Activated naive CD8-positive, alpha-beta T cell treated with anti-CD3 and anti-CD28 coated beads, Interleukin-2, amount 10 ng/mL, durations not matched to agents 7 days and 5 days (primary cell): ENCODE data around the gene CNKSR2. TPM values are rescaled to one million over a fixed set of nuclear protein-coding genes. Genes with fewer than 3 reads are reported as not detected.

Experiments used
- ATAC-seq: fragments of 150-1000 bp; cut with Tn5 transposase; one replicate; pipeline ENCODE4 v1.10.0; 2021; ENCODE audit warnings: low read depth, moderate library complexity
- POLR2A ChIA-PET: fragments of 350-600 bp; sonication (Branson Sonifier 250); formaldehyde crosslinking; loops from one replicate; lab custom pipeline; 2021; ENCODE audit warnings: antibody characterized with exemption; lab: Charles Lee
- DNase-seq: peaks from one replicate; pipeline ENCODE4 v3.0.0; 2021
- H3K27ac Mint-ChIP-seq: one replicate; pipeline ENCODE4 v1.8.0; 2022; ENCODE audit warnings: mild to moderate bottlenecking, mixed read lengths
- H3K27me3 Mint-ChIP-seq: one replicate; pipeline ENCODE4 v1.8.0; 2022; ENCODE audit warnings: mild to moderate bottlenecking, moderate library complexity, mixed read lengths
- H3K36me3 Mint-ChIP-seq: one replicate; pipeline ENCODE4 v1.8.0; 2021; ENCODE audit warnings: mild to moderate bottlenecking, mixed read lengths
- H3K4me1 Mint-ChIP-seq: one replicate; pipeline ENCODE4 v1.8.0; 2021; ENCODE audit warnings: mixed read lengths
- H3K4me3 Mint-ChIP-seq: one replicate; pipeline ENCODE4 v1.8.0; 2022; ENCODE audit warnings: mild to moderate bottlenecking, moderate library complexity, mixed read lengths
- H3K9me3 Mint-ChIP-seq: one replicate; pipeline ENCODE4 v1.8.0; 2021; ENCODE audit warnings: mixed read lengths
- total RNA-seq, 2 experiments: library from RNA; stranded (reverse); gene quantifications; one replicate each; pipeline ENCODE4 v1.2.3, GENCODE V29; 2021

The CNKSR2 gene
- total RNA-seq: 1 to 10 TPM; 9.0 to 9.2 TPM

DNA sequence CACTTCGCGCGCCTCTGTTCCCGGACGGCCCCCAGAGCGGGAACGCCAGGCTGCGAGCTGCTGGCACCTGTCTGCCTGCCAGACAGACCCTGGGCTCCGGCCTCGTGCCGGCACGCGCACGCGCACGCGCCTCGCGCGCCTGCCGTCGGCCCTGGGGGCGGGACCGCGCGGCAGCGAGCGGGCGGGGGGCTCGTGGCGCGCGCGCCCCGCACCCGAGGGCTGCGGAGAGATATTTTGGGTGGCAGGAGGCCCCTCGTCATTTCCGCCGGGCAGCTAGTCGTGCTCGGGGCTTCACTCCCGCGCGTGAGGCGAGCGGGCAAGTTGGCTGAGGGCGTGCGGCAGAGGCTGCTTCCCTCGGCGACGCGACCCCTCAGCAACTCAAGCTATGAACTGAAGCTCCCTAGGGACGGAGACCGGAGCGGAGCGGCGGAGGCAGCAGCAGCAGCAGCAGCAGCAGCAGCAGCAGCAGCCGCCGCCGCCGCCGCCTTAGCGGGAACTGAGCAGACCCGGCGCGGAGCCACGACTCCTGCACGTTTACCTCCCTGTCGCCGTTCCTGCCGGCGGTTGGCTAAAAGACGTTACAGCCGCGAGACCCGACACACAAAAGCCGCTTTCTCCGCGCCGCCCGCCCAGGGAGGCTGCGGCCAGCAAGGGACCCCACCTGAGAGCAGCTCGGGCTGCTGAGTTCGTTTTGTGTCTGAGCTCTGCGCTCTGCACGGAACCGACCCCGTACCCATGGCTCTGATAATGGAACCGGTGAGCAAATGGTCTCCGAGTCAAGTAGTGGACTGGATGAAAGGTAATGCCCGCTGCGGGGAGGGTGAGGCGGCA lies at the start of gene CNKSR2:
Gene CNKSR2 (plus strand): TSS at position 256 of the 831 bp plus-strand sequence. CDS start 480 bp downstream, at position 736.
- Mint-ChIP-seq H3K36me3 (no peaks in the 10 kb centered on the region), H3K4me1 (peaks cover 15% of the 10 kb centered on the region), H3K4me3 (peak within 1 kb of the TSS; percentile 91), H3K9me3 (no peaks in the 10 kb centered on the region), H3K27me3 (no peaks in the 10 kb centered on the region), H3K27ac (peak within 1 kb of the TSS; percentile 87)
- POLR2A ChIA-PET: interaction anchor here (0.7 to 1.3 kb wide), 4 partner anchors 10 to 284 kb away, joined by 3 to 5 read pairs (median 3); partner anchors contain the start of gene KLHL34
- peak; percentile 78 for DNase-seq
- ATAC-seq: peak; percentile 76

GRCh38 chrX:21354725-21355124 lies 19.5 kb upstream of the CNKSR2 start:
- Mint-ChIP-seq H3K27me3 (peaks cover 2% of the 10 kb centered on the region), H3K27ac (no peak overlapping the region), H3K4me1 (no peaks in the 10 kb centered on the region), H3K9me3 (peaks cover 5% of the 10 kb centered on the region), H3K36me3 (peaks cover 1% of the 10 kb centered on the region), H3K4me3 (no peak overlapping the region)
- ATAC-seq: no peak
- no peak for DNase-seq
- POLR2A ChIA-PET: no interaction called here

GRCh38 chrX:21355831-21356230 lies 18.4 kb upstream of the CNKSR2 start:
- peaks cover 1% of the 10 kb centered on the region for H3K36me3 Mint-ChIP-seq
- H3K4me1 Mint-ChIP-seq: no peaks in the 10 kb centered on the region
- H3K27me3 Mint-ChIP-seq: no peaks in the 10 kb centered on the region
- no peak overlapping the region for H3K4me3 Mint-ChIP-seq
- H3K27ac Mint-ChIP-seq: no peak overlapping the region
- ATAC-seq (no peak), DNase-seq (no peak)
- H3K9me3 Mint-ChIP-seq: peaks cover 3% of the 10 kb centered on the region
- POLR2A ChIA-PET: no interaction called here

GRCh38 chrX:21369613-21370012 lies 4.6 kb upstream of the CNKSR2 start:
- ATAC-seq: no peak
- Mint-ChIP-seq H3K27ac (no peak overlapping the region), H3K4me3 (no peak overlapping the region), H3K27me3 (no peaks in the 10 kb centered on the region), H3K36me3 (no peaks in the 10 kb centered on the region), H3K9me3 (no peaks in the 10 kb centered on the region), H3K4me1 (no peaks in the 10 kb centered on the region)
- DNase-seq: no peak
- POLR2A ChIA-PET: no interaction called here

GRCh38 chrX:21373001-21373400 lies 1.2 kb upstream of the CNKSR2 start:
- H3K4me3 Mint-ChIP-seq: peak overlapping the region; percentile 72
- no peak overlapping the region for H3K27ac Mint-ChIP-seq
- POLR2A ChIA-PET: no interaction called here
- no peaks in the 10 kb centered on the region for H3K27me3 Mint-ChIP-seq
- H3K4me1 Mint-ChIP-seq: peaks cover 10% of the 10 kb centered on the region
- no peak for DNase-seq
- no peaks in the 10 kb centered on the region for H3K36me3 Mint-ChIP-seq
- ATAC-seq: no peak
- no peaks in the 10 kb centered on the region for H3K9me3 Mint-ChIP-seq

GRCh38 chrX:21373637-21374162 lies 518 bp upstream of the CNKSR2 start:
- DNase-seq (peak; percentile 48), ATAC-seq (peak; percentile 46)
- Mint-ChIP-seq H3K9me3 (no peaks in the 10 kb centered on the region), H3K27me3 (no peaks in the 10 kb centered on the region), H3K4me1 (peaks cover 10% of the 10 kb centered on the region), H3K36me3 (no peaks in the 10 kb centered on the region), H3K27ac (peak overlapping the region; percentile 76), H3K4me3 (peak overlapping the region; percentile 79)
- POLR2A ChIA-PET: interaction anchor here (1.1 to 1.2 kb wide), 2 partner anchors 11 to 284 kb away, joined by 3 read pairs; partner anchors contain the start of gene KLHL34

DNA sequence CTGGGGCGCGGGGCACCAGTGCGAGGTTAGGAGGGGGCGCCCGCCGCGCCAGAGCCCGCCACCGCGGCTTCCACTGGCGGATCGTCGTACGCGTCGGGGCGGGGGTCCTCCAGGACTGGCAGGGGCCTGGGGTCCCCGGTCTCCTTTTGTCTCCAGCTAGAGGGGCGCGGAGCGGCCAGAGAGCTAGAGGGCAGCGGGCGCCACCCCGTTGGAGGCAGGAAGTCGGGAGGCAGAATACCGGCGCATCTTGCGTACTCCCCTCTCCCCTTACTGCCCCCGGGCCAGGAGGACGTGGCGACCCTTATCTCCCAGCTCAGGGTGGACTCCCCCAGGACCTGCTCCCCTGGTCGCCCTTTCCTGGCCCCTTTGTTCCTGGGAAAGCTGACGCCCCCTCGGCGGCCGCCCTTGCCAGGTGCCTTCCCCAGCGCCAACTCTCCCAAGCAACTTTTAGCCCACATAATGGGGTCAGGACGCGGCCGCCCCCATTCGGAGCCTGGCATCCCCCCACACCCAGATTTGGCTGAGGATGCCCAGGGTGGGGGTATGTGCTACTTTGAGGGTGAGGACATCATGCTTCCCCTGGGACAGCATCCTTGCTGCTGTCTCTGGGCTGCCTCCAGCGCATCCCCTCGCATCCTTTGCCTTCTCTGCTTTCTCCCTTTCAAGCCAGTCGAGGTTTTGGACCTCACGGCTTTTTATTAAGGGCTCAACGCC lies 933 bp downstream of the CNKSR2 start:
- Mint-ChIP-seq H3K4me1 (peaks cover 17% of the 10 kb centered on the region), H3K27me3 (no peaks in the 10 kb centered on the region), H3K27ac (peak overlapping the region; percentile 87), H3K4me3 (peak overlapping the region; percentile 91), H3K9me3 (no peaks in the 10 kb centered on the region), H3K36me3 (no peaks in the 10 kb centered on the region)
- POLR2A ChIA-PET: interaction anchor here (0.7 to 1.3 kb wide), 4 partner anchors 9 to 283 kb away, joined by 3 to 5 read pairs (median 3); partner anchors contain the start of gene KLHL34
- peak; percentile 16 for ATAC-seq
- DNase-seq: peak; percentile 41

DNA sequence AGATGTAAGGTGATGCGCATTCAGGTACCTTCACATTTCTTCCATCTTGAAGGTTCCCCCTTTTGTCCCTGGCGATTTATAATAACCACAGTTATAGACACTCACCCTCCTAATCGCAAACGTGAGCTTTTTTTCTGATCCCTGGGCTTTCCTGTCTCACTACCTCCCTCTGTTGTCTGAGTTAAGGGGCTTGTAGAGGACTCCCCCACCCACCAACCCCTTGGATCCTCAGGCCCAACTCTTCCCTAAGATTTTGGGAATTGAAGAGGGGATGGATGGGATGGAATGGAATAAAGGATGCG lies 1.4 kb downstream of the CNKSR2 start:
- POLR2A ChIA-PET: no interaction called here
- ATAC-seq (no peak), DNase-seq (no peak)
- peaks cover 17% of the 10 kb centered on the region for H3K4me1 Mint-ChIP-seq
- H3K4me3 Mint-ChIP-seq: peak overlapping the region; percentile 91
- H3K9me3 Mint-ChIP-seq: no peaks in the 10 kb centered on the region
- H3K27ac Mint-ChIP-seq: peak overlapping the region; percentile 42
- H3K36me3 Mint-ChIP-seq: no peaks in the 10 kb centered on the region
- H3K27me3 Mint-ChIP-seq: no peaks in the 10 kb centered on the region

DNA sequence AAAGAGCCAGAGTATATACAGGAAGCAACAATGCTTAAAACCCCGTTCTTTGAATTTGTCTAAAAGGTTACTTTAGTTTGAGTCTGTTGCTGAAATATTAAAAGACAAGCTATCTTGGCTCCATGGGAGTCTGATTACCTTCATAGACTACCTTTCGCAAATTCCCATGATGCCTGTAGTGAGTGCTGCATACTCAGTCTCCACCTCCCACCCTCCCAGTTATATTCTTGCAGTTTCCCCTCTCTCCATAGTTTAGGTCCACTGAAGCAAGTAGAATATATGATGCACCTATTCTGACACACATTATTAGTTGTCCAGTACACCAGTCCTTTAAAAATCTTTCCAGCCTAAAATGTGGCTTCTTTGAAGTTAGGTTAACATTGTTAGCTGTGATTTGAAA lies 2.4 kb downstream of the CNKSR2 start:
- H3K36me3 Mint-ChIP-seq: no peaks in the 10 kb centered on the region
- H3K9me3 Mint-ChIP-seq: no peaks in the 10 kb centered on the region
- DNase-seq (no peak), ATAC-seq (no peak)
- H3K27ac Mint-ChIP-seq: no peak overlapping the region
- no peaks in the 10 kb centered on the region for H3K27me3 Mint-ChIP-seq
- POLR2A ChIA-PET: no interaction called here
- peak overlapping the region; percentile 91 for H3K4me3 Mint-ChIP-seq
- H3K4me1 Mint-ChIP-seq: peaks cover 17% of the 10 kb centered on the region

GRCh38 chrX:21379991-21380390 lies 5.8 kb downstream of the CNKSR2 start:
- Mint-ChIP-seq H3K27me3 (no peaks in the 10 kb centered on the region), H3K27ac (no peak overlapping the region), H3K4me3 (no peak overlapping the region), H3K36me3 (no peaks in the 10 kb centered on the region), H3K4me1 (peaks cover 17% of the 10 kb centered on the region), H3K9me3 (no peaks in the 10 kb centered on the region)
- no peak for ATAC-seq
- DNase-seq: no peak
- POLR2A ChIA-PET: no interaction called here

DNA sequence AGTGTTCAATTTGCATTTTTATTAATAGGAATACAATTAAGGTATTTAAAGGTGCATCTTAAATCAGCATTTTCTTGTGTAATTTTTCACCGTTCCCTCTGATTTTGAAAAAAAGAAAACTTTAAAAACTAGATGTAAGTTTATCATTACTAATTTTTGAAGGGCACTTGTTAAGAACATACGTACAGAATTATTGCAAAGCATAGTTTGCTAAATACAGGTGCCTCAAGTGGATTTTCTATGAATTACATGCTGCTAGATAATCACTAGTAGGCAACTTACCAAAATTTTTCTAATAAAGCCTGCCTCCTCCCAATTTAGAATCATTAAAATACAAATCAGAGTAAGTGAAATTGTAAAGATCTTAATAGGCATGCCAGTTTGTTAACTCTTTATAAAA lies 8.5 kb downstream of the CNKSR2 start:
- H3K4me1 Mint-ChIP-seq: peaks cover 6% of the 10 kb centered on the region
- no peak for DNase-seq

DNA sequence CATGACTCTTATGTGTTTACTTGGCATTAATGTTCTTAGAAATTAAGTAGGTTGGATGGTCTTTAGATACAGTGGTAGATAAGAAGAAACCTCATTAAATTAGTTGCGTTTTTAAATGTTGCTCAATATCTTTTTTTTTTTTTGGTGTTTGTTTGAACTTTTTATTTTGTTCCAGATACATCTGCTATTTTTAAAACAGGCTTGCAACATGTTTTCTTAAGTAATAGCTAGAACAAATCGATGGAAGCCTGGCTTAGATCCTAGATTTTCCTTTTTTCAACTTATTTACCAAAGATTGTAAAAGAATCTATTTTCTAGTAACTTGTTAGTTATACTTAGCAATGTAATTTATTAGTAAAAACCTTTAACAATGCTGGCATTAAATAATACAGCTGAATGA lies 9.3 kb downstream of the CNKSR2 start:
- Mint-ChIP-seq H3K4me3 (no peak overlapping the region), H3K27me3 (no peaks in the 10 kb centered on the region), H3K4me1 (peaks cover 6% of the 10 kb centered on the region), H3K27ac (no peak overlapping the region), H3K9me3 (no peaks in the 10 kb centered on the region), H3K36me3 (peaks cover 5% of the 10 kb centered on the region)
- ATAC-seq (no peak), DNase-seq (no peak)
- POLR2A ChIA-PET: interaction anchor here (1.7 kb wide), 1 partner anchor 9 kb away, joined by 3 read pairs; the partner anchor contains the start of gene CNKSR2

More for the DNA sequence above, 8.5 kb downstream of the CNKSR2 start:
- H3K36me3 Mint-ChIP-seq: no peaks in the 10 kb centered on the region
- no peaks in the 10 kb centered on the region for H3K9me3 Mint-ChIP-seq
- H3K4me3 Mint-ChIP-seq: no peak overlapping the region
- POLR2A ChIA-PET: no interaction called here
- no peaks in the 10 kb centered on the region for H3K27me3 Mint-ChIP-seq
- no peak for ATAC-seq
- no peak overlapping the region for H3K27ac Mint-ChIP-seq

DNA sequence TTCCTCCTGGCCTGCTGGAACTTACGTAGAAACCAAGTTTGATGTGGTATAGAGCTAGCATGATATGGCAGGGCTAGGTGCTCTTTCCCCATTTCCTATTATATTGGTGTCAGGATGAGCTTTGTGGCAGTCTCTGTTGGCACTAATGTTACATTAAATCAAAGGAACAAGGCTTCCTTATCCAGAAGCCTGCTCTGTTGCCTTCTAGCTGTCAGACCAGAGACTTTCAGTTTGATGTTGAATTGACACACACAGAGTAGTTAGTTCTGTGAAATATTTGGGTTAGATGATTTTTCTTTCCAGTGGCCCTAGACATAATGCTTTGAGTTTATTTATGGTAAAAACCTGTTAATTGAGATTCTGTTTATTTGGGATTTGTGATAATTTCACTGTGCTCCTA lies 10.0 kb downstream of the CNKSR2 start:
- H3K4me1 Mint-ChIP-seq: peaks cover 2% of the 10 kb centered on the region
- no peak for ATAC-seq
- POLR2A ChIA-PET: interaction anchor here (1.7 kb wide), 1 partner anchor 10 kb away, joined by 3 read pairs; the partner anchor contains the start of gene CNKSR2
- no peaks in the 10 kb centered on the region for H3K27me3 Mint-ChIP-seq
- peaks cover 5% of the 10 kb centered on the region for H3K36me3 Mint-ChIP-seq
- no peaks in the 10 kb centered on the region for H3K9me3 Mint-ChIP-seq
- H3K27ac Mint-ChIP-seq: no peak overlapping the region
- no peak overlapping the region for H3K4me3 Mint-ChIP-seq
- no peak for DNase-seq
